MM.1S (cell line): ENCODE results near the gene CBX8.

Source experiments
- EZH2 ChIP-seq: fragments of 300-600 bp; sonication (generic); optimal IDR thresholded peaks from 2 replicates; pipeline ENCODE3; 2017; ENCODE audit warnings: low read depth, mild to moderate bottlenecking, antibody characterized with exemption, low read length, mixed read lengths
- EZH2phosphoT487 ChIP-seq: fragments of 300-600 bp; sonication (generic); IDR thresholded peaks from 2 replicates; pipeline ENCODE4 v1.6.1; 2018; ENCODE audit warnings: antibody characterized with exemption, low read length
- TF ChIP-seq, protein P1 (sequence below): fragments of 300-600 bp; sonication (generic); IDR thresholded peaks from 2 replicates; pipeline ENCODE4 v1.5.1; 2016; ENCODE audit warnings: antibody characterized with exemption, low read length, mixed read lengths

DNA sequence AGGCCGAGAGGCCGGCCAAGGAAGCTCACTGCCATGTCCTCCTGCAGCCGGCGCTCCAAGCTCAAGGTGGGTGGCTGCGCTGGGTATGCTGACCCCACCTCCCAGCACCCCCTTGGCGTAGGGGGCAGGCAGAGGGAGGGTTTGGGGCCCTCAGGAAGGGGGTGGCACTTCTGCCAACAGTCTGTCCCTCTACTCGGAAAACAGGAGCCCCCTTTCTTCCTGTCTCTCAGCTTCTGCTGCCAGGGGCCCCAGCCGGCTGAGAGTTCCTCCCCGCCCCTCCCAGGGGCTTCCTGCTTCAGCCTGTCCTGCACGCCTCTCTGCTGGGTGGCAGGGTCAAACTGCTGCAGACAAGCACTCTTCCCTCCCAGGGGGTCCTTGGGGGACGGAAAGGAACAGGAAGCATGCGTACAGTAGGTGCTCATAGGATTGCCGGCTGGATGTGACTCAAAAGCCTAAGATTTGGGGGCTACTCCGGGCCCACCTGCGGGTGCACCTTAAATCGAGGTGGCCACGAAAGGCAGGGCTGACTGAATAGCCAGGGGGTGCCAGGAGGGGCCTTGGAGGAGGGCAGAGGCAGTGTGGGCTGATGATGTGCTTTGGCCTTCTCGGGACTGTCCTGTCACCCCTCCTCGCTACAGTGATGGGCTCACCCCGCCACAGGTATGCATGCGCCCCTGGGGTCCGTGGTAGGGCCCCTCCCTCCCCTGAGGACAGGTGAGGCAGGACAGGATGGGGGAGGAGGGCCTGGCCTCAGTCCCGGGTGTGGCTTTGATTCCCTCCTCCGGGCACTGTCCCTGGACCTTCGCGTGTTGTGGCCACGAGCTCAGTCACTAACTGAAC, 14.9 kb downstream of the CBX8 start:
- TF ChIP-seq EZH2 (no peak), EZH2phosphoT487 (no peak)
- TF ChIP-seq, protein P1, sequence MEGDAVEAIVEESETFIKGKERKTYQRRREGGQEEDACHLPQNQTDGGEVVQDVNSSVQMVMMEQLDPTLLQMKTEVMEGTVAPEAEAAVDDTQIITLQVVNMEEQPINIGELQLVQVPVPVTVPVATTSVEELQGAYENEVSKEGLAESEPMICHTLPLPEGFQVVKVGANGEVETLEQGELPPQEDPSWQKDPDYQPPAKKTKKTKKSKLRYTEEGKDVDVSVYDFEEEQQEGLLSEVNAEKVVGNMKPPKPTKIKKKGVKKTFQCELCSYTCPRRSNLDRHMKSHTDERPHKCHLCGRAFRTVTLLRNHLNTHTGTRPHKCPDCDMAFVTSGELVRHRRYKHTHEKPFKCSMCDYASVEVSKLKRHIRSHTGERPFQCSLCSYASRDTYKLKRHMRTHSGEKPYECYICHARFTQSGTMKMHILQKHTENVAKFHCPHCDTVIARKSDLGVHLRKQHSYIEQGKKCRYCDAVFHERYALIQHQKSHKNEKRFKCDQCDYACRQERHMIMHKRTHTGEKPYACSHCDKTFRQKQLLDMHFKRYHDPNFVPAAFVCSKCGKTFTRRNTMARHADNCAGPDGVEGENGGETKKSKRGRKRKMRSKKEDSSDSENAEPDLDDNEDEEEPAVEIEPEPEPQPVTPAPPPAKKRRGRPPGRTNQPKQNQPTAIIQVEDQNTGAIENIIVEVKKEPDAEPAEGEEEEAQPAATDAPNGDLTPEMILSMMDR = no peak
